Stimulated activated CD8-positive, alpha-beta memory T cell treated with anti-CD3 and anti-CD28 coated beads, Interleukin-2, amount 100 ng/mL, for 1 hour (primary cell): Measurements from ENCODE around the gene DNAAF8.
"Not testable (repeated sequence)": the region's sequence is repeated elsewhere in the genome, so short reads cannot be mapped to it uniquely, and the experiment has no call there.

Source experiments
- DNase-seq, 2 donors: peaks; one replicate each; pipeline ENCODE4 v3.0.0-alpha.2; 2020; ENCODE audit warnings: low read depth in 2 of 2

Gene DNAAF8

DNA sequence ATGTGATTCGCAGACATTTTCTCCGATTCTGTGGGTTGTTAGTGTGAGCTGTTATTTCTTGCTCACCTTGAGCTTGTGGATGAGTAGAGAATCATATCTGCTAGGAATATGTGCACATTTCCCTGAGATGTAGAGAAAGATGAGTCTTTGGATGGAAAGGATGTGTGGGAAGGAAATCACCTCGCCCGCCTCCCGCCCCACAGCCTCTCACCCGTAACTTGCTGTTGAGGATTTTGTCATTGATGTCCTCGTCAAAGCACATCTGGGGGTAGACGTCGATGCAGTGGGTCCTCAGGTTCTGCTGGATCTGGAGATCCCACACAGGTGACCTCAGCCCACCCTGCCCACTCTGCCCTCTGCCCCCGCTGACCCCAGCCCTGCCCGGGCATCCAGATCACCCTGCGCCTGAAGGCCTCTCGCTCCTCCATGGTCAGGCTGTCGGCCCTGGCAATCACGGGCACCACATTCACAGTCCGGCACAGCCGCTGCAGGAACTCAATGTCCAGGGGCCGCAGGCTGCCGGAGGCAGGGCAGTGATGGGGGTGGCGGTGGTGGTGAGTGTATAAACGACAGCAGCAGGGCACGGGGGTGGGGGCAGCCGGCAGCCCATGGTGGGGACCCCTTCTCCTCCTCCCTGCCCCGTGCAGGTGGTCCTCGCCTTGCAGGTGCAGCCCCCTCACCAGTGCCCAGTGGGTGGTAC lies 49.1 kb downstream of the DNAAF8 start:
- no peak for DNase-seq

DNA sequence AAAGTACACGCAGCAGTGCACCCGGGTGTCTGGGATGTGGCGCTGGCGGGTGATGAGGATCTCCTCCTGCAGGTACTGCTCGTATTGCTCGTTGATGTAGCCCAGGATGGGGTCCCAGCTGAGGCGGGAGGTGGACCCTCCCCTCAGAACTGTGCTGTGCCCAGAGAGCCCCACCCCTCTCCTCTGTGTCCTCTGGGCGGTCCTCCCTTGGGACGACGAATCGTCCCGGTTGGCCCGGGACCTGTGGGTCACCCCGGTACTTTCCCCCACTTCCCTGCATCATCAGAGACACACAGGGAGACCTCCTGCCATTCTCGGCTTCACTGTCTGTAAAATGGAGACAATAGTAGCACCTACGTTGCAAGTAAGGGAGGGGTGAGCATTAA lies 49.6 kb downstream of the DNAAF8 start:
- DNase-seq = no peak

DNA sequence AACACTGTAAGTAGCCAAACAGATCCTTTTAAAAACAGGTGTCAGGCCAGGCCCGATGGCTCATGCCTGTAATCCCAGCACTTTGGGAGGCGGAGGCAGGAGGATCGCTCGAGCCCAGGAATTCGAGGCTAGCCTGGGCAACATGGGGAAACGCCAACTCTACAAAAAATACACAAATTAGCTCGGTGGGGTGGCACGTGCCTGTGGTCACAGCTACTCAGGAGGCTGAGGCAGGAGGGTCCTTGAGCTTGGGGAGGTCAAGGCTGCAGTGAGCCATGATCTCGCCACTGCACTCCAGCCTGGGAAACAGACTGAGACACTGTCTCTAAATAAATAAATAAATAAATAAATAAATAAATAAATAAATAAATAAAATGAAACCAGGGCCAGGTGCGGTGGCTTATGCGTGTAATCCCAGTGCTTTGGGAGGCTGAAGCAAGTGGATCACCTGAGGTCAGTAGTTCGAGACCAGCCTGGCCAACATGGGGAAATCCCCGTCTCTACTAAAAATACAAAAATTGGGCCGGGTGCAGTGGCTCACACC lies 50.2 kb downstream of the DNAAF8 start:
- not testable (repeated sequence) for DNase-seq

DNA sequence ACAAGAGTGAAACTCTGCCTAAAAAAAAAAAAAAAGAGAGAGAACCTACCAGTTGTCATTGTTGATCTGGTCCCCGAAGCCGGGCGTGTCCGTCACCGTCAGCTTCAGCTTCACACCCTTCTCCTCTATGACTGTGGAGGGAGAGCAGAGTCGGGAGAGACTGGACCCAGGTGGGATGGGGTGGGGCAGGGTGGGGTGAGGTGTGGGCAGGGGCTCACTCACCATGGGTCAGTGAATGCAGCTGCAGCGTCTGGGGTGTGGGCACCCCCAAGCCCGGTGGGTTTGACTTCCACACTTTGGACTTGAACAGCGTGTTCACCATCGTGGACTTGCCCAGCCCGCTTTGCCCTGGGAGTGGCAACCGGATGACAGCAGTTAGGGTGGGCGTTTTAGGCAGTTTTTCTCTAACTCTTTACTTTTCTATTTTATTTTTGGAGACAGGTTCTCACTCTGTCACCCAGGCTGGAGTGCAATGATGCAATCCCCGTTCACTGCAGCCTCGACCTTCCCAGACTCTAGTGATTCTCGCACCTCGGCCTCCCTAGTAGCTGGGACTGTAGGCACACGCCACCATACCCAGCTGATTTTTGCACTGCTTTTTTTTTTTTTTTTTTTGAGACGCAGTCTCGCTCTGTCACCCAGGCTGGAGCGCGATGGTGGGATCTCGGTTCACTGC lies 51.6 kb downstream of the DNAAF8 start:
- DNase-seq = no peak

DNA sequence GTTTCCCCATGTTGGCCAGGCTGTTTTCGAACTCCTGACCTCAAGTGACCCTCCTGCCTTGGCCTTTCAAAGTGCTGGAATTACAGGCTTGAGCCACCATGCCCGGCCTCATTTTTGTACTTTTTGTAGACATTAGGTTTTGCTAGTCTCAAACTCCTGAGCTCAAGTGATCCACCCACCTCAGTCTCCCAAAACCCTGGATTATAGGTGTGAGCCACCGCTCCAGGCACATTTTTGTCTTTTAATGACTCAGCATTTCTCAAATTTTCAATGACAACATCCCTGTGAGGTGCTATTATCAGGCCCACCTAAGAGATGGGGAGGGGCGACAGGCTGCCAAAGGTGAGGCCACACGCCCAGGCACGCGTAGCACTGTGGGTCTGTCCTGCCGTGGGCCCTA lies 52.7 kb downstream of the DNAAF8 start:
- no peak for DNase-seq

DNA sequence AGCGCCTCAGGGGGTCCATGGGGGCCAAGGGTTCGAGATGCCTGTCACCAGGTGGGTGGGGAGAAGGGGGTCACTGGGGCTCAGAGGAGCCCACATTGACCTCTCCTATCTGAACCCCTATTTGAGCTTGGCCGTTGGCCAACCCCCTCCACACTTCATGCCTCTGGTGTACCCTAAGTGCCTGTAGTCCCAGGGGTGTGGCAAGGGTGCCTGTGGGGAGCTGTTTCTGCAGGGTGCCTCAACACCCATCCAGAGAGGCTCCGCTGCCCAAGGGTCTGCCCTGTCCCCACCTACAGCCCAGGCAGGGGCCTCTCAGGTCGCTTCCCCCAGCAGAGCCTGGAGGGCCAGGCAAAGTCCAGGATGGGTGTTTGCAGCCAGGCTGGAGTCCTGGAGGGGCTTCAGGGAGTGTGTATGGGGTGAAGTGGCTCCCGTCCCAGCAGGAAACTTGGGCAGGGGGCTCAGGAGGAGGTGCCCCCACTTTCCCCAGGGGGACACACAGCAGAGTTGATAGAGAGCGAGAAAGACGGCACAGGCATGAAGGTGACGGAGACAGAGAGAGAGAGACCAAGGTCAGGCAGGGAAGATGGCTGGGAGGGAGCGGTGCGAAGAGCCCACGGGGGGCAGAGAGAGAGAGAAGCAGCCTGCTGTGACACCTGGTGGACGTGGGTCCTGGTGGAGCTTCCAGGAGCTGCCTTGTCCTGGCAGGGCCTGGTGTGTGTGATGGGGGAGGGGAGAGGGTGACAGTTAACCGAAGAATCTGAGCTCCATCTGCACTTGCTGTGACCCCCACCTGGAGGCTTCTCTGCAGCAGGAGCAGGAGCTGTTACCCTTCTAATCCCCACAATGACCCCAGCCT lies 53.5 kb downstream of the DNAAF8 start, which contains the start of gene SEPTIN12:
SEPTIN12 (minus strand) TSS at position 719 of the 856 bp plus-strand sequence; CDS start at position 19, 700 bp downstream.
- no peak for DNase-seq

DNA sequence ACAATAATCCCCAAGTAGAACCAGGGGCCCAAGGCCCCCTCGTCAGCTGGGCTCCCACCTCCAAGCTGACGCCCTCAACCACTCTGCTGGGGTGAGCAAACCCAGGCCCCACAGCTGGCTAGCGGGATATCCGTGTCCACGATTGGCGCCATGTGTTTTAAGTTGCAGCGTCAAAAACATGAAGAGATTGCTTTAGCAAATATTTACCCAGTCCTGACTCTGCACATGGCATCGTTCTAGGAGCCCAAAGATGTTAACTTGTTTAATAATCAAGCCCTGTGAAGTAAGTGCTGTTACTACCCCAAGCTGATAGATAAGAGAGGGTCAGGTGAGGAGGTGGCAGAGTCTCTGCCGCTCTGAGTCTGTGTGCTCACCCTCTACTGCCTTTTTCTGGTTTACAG lies 54.2 kb downstream of the DNAAF8 start:
- no peak for DNase-seq

DNA sequence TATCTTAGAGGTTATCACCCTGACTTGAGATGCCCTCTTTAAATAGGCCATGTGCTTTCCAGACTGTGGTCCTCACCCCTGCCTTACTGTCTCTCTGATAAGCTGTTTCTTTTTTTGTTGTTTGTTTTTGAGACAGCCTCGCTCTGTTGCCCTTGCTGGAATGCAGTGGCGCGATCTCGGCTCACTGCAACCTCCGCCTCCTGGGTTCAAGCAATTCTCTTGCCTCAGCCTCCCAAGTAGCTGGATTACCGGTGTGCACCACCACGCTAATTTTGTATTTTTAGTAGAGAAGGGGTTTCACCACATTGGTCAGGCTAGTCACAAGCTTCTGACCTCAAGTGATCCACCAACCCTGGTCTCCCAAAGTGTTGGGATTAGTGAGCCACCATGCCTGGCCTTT lies 54.6 kb downstream of the DNAAF8 start:
- DNase-seq = no peak

DNA sequence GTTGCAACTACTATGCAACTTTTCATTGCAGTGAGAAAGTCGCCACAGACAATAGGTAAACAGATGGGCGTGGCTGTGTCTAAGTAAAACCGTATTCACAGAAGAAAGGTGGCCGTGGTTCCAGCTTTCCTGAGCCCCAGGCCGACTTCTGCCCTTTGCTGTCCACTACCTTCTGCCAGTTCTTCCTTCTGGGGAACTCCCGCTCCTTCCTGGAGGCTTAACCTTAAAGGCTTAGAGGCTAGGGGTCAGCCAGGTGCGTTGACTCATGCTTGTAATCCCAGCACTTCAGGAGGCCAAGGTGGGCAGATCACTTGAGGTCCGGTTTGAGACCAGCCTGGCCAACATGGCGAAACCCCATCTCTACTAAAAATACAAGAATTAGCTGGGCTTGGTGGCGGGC lies 55.9 kb downstream of the DNAAF8 start:
- DNase-seq = no peak

GRCh38 chr16:4790871-4791270 lies 56.5 kb downstream of the DNAAF8 start:
- no peak for DNase-seq

DNA sequence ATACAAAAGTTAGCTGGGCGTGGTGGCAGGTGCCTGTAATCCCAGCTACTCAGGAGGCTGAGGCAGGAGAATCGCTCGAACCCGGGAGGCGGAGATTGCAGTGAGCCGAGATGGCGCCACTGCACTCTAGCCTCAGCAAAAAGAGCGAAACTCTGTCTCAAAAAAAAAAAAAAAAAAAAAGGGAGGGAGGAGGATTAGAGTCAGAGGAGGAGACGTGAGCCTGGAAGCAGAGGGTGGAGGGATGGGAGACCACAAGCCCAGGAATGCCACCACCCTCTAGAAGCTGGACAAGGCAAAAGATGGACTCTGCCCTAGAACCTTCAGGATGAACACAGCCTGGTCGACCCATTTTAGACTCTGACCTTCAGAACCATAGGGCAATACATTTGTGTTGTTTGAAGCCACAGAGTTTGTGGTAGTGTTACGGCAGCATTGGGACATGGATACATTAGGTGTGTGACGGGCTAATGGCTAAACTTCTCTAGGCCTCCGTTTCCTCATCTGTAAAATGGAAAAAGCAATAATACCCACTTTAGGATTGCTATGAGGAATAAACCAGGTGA lies 58.7 kb downstream of the DNAAF8 start:
- DNase-seq = no peak

- DNase-seq = no peak
These were observed 61.0 kb downstream of the DNAAF8 start, which contains the start of gene SMIM22 for GRCh38 chr16:4795181-4795827. SMIM22 (plus strand) TSS chr16:4795369; CDS start chr16:4795735, 366 bp downstream.

DNA sequence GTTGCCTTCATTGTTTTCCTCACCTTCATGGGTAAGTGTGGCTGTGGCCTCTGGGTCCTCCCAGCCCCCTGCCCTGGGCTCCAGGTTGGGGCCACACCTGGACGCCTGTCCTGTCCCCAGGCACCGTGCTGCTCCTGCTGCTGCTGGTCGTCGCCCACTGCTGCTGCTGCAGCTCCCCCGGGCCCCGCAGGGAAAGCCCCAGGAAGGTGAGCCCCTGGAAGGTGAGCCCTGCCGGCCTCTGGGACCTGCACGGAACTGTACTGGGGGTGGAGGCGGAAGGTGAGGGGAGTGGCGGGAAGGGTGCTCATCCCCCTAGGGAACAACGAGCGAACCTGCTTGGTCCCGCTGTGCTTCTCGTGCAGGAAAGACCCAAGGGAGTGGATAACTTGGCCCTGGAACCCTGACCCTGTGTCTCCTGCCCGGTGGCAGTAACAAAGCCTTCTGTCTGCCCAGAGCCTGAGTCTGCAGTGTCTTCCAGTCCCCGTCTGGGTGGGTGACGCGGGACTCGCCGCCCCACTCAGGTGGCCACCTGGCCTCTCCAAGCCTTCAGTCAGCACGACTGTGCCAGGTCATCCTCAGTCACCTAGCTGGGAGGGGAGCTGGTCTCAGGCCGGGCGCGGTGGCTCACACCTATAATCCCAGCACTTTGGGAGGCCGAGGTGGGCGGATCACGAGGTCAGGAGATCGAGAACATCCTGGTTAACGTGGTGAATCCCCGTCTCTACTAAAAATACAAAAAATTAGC lies 61.7 kb downstream of the DNAAF8 start:
- no peak for DNase-seq

GRCh38 chr16:4796982-4797804 lies 62.9 kb downstream of the DNAAF8 start:
- DNase-seq = no peak

DNA sequence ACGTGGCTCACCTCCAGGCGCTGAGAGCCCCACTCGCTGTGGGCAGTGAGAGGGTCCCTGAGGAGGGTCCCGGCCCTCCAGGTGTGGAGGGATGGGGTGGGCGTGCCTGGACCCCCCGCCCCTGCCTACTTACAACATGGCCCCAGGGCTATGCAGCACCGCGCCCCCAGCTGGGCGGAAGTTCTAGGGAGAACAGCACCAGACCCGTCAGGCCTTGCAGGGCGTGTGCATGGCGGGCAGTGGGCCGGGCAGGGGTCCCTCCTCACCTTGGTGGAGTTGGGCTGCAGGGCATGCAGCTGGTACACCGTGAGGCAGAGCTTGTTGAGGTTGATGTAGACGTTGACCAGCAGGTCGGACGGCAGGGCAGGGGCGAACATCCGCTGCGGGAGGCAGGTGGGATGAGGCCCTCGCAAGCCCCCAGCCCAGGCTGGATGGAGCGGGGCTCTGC lies 63.5 kb downstream of the DNAAF8 start:
- no peak for DNase-seq

DNA sequence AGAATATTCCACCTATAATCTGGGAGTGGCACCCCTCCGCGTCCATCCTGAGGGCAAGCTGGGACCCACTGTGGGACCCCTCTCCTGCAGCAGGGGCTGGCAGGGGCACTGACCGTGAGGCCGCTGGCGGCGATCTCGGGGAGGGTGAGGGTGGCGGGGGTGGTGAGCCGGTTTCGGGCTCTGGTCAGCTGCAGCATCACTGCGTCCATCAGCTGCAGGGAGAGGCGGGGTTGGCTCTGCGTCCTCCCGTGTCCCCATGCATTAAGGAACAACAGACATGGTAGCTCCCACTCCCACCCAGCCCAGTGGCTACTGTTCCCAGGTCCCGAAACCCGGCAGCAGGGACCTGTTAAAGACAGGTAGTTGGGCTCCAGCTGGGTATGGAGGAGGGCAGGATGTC lies 64.1 kb downstream of the DNAAF8 start:
- no peak for DNase-seq
